Daoy (cell line): ENCODE results near the gene COL21A1. TPM values are rescaled to one million over a fixed set of nuclear protein-coding genes. Genes with fewer than 3 reads are reported as not detected.

Experiments used
- DNase-seq: peaks from one replicate; pipeline ENCODE4 v3.0.0-alpha.2; 2015; ENCODE audit warnings: low read depth
- total RNA-seq: library from RNA; depleted of rRNA; stranded (reverse); fragments of >200 nt; shearing (Covaris generic); gene quantifications from 2 replicates; pipeline ENCODE4 v1.2.3, GENCODE V29; 2014

COL21A1 gene
- total RNA-seq, 1 experiment from 2014 or later: 0.06 TPM

DNA sequence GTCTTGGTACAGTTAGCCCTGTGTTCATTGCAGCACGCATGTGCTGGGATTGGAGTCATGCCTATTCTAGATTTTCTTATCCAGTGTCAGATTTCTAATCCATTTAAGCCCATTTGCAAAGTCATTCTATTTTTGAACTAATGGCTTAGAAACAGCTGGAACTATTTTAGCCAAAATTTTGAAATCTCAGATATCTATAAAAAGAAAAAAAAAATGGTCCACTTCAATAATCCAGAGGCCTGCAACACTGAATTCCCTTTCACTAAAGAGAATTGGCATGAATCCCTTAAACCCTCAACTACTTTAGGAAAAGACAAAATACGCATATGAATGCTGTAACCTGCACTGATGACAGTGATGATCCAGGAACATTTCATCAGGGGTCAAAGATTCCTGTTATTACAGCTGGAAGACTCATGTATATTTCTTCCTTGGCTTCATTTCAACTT lies 1.5 kb downstream of the COL21A1 start:
- no peak for DNase-seq

DNA sequence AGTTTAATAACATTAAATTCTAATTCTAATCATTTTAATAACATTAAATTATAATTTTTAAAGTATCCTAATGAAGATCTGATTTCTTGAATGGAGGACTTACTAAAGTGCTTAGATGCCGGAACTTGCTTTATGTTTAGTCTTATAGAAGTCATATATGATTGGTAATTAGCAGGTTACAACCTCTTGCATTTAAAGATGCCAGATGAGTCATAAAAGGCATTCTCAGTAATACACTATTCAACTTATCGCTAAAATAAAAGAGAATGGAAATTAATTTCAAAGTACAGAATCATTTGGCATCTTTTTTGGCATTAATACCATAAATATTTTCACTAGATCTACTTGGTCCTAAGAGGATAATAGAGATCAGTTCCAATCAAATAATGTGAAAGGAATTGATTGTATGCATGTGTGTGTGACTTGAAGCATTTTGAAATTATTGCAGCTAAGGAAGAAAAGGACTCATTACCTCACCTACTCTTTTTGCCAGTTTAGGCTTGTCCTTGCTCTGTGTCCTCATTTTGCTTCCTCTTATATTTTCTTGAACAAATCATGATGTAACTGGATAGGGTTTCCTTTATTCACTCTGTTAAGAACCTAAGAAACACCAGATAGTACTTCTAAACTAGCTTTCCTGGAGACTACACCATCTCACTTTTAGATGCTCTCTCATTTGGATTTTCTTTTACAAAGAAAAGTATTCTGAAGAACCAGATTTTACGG lies 2.7 kb downstream of the COL21A1 start:
- no peak for DNase-seq

DNA sequence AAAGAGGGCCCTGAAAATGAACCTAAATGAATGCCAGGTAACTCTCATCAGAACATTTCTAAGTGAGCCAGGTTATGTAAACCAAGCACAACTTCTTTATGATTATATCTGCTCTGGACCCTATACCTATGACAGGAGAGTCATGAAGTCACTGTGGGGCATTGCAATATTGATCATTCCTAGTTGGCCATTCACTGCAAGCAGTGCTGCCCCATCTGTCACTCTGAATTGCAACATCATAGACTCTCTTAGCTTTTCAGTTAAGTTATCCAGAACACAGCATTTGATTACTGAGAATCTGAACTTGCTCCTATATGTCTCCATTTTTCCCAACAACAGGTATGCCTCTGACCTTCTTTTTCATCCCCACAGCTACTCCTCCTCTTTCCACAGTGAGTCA lies 3.3 kb downstream of the COL21A1 start:
- no peak for DNase-seq

DNA sequence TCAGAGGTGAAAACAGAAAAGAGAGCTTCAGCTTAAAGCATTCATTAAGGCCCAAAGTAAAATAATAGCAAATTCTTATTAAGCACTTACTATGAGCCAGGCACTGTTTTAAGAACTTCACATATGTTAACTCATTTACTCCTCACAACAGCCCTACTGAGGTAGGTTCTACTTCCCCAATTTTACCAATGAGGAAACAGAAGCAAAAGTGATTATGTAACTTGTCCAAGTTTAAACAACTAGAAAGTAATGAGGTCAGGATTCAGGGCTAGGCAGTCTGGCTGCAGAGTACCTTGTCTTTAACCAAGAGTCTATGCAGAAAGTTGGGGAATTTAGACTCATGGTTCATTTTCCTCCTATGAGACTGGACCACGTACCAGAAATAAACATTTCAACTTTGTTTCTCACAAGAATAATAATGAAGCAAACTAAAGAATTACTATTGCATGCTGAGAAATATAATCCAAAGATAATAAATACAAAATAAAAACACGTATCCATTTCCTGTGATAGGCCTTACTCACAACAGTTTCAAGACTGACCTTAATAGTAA lies 3.8 kb downstream of the COL21A1 start:
- DNase-seq: no peak

DNA sequence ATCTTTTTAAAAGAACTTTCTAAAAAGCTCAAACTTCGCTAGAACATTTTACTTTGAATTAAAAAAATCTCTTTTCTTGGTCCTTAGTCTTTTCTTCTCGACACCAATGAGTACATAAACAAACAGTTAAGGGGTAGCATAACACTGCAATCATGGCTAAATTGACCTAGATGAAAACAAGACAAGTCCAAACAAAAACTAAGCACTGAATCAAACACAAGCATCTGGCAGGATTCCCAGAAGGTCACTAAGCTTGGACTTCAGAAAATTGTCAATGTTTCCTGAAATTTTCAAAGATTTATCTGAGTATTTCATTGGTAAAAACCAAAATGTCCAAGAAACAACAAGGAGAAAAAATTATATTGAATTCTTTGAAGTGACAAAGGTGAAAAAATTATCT lies 5.0 kb downstream of the COL21A1 start:
- no peak for DNase-seq

DNA sequence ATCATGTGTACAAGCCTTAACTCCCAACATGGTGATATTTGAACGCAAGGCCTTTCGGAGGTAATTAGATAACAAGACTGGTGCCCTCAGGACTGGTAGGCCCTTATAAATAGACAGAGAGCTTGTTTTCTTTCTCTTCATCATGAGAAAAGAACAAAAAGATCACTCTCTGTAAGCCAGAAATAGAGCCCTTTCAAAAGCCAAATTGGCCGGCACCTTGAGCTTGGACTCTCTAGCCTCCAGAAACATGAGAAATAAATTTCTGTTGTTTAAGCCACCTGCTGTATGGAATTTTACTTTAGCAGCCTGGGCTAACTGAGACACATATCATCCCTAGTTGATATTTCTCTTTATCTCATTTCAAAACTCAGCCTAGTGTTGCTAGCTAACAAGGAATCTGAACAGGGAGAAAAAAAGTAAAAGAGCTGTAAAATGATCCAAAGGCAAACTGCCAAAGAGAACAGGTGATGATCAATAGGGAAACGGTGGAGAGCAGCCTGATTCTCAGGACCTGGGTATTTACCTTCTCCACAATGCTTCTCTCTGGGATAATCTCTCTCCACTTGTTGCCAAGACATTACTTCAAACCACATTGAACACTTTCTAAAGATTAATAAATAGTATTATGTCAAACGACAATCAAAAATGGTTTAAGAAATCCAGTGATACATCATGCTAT lies 6.1 kb downstream of the COL21A1 start:
- DNase-seq: no peak

DNA sequence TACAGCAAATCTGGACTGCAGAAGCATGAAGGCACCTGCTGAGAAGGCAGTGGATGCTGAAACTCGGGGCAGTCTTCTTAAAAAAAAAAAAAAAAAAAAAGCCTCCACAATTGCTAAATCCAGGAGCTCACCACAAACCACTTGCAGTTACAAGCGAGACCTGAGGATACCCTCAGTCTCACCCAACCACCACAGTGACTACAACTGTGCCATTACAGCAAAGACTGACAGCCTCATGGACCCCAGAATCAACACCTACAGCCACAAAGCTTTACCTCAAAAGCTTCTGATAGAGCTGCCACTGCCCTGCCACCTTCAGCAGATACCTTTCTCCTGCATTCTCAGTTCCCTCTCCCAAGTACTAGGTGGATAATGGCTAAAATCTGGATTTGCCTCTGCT lies 9.0 kb downstream of the COL21A1 start:
- DNase-seq: no peak

DNA sequence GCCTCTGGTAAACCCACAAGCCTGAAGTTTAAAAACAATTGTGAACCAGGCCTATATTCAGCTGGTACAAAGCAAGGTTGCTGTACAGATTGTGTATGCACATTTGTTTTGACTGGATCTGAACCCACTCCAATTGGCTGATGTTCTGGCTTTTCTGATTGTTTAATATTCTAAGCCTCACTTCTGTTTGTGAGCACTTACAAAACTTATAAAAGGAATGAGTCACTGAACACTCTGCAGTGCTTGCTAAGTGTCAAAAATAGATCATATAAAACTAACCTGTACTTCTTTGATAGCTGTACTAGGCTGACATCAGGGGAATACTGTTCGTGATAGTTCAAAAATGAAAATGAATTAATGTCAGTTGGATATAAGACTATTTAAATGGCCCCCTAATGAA lies 12.1 kb downstream of the COL21A1 start:
- DNase-seq: no peak

DNA sequence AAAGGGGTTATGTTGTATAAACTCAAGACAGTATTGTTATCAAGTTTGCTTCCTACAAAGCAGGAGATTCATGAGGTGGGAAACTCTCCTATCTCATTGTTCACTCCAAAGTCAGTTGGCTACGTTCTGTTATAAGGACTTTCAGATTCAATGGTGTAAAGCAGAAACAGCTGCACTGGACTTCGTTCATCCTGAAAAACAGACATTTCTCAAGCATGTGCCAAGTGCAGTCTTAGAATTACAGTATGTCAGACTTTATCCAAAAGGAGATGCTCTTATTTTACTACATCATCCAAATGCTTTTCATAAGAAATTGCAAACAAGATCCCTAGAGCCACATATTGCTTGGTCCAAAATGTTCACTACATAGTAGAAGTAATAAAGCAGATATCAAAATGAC lies 14.9 kb downstream of the COL21A1 start:
- DNase-seq: no peak

DNA sequence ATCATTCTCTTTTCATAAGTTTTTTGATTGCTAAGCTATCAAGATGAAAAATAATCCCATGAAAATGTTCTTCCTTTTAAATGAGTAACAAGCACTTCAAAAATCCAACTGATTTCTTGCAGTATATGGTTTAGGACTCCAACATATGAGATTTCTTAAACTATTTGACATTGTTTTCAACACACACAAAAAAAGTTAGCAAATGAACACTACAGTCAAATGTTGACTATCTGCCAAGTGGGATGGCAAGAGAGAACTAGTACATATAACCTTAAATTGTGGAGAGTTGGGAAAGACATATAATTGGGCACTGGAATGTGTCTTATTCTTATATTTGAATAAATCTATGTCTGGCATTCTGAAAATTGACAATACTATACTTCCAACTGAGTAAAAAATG lies 15.6 kb downstream of the COL21A1 start:
- DNase-seq: no peak

DNA sequence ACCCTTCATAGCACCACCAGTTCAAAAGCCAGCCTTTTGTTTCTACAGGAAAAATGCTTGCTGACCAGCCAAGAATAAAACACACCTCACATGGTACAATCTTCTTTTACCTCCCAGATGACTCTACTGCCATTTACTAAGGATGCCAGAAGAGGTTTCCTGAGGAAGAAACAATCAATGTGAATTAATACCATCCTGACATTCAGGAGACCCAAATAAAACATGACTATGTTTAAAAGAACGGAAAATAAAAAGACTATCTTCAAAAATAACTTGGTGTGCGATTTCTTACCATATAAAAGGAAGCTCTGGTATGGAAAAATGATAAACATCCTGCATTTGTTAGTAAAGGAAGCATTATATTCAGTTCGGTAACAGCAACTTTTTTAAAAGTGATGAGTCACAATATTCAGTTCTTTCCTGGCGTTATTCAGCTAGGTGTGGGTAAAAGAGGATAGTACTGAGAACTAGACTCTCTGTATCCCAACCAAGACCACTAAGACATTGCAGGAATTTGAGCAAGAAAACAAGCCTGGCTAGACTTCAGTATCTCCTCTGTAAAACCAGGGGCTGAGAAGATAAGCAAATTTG lies 16.3 kb downstream of the COL21A1 start:
- no peak for DNase-seq

DNA sequence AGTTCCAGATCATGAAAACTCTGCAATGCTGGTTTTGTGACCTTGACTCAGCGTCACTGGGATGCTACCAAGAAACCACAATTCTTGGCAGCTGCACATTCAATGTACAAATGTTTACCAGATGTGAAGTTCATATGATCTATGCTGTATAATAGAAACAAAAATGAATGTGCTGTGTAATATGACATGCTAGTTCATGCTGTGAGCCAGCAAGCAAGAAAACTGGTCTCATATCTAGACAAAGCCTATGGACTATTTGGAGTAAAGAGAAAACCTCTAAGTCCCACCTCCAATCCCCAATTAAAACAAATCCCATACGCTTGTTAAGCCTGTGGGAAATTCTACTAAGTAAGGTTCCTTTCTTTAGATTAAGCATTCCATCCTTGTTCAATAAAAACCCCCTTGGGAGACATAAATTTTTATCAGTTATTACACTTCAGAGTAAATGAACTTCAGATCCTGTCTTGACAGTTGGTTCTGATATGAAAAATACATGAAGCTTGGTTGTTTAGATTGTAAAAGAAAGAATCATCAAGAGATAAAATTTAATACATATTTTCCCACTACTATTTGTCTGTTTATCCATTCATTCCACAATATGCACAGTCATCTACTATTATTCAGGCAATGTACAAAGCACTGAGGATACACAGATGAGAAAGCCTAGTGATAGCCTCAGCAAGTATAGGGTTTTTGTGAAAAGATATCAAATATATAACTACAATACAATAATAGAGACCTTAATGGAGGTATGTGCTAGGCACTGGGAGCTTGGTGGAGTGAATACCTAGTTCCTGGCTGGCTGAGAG lies 20.1 kb downstream of the COL21A1 start:
- peak; percentile 45 for DNase-seq

DNA sequence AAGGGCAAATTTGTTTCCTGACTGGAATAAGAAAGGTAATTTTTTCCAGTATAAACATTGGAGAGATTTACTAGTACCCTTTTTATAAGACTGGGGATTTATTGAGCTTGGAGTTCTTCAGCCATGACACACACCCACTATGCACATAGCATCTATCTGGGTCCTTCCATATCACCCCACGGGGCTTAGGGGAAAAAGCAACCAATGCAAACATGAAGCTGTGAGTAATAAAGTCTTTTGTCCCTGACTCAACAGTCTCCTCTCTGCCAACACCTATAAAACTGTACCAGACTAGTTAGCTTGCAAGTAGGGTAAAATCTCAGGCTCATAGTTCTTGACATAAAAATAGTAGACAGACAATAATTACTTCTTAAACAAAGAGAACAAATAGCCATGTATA lies 23.4 kb downstream of the COL21A1 start:
- DNase-seq: peak; percentile 90

DNA sequence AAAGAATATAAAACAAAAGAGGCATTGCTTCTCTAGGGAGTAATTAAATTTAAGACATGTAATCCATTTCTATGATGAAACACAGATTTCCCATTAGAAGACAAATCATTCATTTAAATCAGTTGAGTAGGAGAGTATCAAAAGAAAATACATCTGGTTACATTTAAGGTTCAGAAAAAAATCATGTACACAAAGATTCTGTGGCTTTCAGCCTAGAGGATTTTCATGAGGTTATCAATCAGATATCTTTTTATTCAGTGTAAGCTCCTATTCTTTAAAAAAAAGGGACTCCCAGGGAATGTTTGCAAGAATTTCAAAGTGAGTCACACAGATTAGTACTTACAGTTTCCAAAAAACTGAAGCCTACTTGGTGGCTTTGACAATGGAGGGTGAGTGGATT lies 24.9 kb downstream of the COL21A1 start:
- peak; percentile 23 for DNase-seq

DNA sequence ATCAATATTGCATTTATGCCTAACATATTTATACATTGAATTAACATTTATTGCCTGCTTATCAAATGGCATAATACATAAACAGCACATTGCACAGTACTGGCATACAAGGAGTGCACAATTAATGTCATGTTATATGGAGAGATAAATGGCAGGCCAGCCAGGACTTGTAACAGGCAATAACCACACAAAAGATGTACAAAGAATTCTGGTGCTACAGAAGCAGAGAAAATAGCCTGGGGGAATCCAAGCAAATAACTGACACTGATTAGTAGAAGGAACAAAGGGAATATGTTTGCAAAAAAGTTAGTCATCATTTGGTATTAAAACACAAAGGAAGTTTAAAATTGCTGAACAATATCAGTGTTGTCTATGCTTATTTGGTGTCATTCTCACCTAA lies 27.3 kb downstream of the COL21A1 start:
- peak; percentile 24 for DNase-seq

DNA sequence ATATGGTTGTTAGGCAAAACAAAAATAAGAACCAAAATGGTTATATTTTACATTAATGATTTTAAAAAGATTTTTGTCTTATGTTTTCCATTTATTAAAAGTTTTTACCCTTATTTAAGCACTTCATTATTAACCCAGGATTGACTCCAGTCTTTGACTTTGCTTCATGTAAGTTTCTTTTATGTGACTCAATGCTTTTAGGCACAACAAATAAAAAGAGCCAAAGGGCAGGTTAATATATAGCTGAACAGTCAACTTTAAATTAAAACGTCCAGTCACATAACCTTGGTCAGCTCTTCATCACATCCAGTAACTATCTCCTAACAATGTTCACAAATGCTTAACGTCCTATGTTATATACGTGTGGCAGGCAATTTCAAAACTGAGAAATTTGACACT lies 32.7 kb downstream of the COL21A1 start:
- no peak for DNase-seq

DNA sequence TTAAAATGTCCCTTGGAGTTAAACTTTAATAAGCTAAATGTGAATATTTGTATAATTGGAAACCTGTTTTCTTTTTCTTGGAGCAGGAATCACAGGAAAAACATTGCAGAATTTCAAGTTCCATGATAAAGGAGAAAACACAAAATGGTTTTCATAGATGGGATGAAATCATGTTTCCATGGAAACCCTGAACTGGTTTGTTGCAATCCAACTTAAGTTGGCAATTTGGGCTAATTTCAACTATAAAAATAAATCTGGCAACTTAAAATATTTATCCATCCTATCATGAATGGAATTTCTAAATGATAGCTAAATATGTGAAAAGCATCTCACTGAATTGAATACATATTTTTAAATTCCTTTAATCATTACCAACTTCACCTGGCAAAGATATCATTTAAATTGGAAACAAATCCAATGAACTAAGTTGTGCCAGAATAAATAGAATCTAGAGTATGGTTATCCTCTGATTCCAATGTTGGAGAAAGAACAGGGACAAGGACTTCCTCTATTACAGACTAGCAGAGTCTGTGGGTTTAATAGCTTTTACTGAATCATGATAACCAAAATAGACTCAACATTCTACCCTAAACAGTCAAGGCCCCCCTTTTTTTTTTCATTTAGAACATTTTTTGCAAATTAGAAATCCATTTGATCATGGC lies 33.2 kb downstream of the COL21A1 start:
- no peak for DNase-seq

DNA sequence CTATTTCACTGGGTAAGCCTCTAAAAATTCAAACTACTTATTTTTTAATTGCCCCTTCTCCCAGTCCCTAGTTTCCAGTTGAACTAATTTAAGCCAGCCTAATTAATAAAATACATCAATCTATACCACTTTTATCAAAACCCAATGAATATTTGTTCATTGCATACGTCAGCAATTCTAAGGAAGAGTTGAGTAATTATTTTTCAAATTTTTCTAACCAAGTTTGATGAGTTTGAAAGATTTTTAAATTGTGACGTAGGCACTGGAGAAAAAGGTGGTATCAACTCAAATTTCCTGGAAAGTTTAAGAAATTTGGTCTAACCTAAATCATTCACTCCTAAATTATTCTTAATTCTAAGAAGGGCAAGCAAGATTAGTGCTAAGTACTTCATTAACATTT lies 35.7 kb downstream of the COL21A1 start:
- no peak for DNase-seq

DNA sequence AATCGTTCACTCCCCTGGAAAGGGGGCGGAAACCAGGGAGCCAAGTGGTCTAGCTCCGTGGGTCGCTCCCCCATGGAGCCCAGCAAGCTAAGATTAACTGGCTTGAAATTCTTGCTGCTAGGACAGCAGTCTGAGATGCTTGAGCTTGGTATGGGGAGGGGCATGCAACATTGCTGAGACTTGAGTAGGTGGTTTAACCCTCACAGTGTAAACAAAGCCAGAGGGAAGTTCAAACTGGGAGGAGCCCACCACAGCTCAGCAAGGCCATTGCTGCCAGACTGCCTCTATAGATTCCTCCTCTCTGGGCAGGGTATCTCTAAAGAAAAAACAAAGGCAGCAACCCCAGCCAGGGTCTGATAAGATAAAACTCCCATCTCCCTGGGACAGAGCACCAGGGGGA lies 43.2 kb downstream of the COL21A1 start:
- no peak for DNase-seq

DNA sequence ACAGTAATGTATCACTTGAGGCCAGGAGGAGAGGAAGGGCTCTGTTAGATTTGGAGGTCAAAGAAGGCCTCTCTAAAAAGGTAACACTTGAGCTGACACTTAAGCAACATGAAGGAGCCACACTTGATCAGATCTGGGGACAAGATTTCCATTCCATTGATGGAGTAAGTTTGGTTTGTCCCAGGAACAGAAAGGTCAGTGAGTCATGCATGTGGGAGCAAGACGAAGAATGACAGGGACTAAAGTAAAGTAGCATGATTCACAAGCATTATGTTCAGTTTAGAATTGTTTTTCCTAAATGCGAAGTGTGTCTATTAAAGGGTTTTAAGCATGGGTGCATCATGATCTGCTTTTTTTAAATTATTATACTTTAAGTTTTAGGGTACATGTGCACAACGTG lies 47.4 kb downstream of the COL21A1 start:
- DNase-seq: no peak

DNA sequence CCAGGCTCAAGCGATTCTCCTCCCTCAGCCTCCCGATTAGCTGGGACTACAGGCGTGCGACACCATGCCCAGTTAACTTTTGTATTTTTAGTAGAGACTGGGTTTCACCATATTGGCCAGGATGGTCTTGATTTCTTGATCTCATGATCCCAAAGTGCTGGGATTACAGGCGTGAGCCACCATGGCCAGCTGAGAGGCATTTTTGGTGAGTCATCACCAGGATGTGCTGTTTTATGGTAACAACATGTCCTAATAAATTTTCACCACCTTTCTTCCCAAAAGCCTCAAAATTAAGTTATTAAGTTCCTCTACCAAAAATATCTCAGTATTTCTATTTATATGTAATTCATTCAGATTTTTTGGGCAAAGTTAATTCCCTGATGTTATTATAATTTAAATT lies 53.5 kb downstream of the COL21A1 start:
- DNase-seq: peak; percentile 32

DNA sequence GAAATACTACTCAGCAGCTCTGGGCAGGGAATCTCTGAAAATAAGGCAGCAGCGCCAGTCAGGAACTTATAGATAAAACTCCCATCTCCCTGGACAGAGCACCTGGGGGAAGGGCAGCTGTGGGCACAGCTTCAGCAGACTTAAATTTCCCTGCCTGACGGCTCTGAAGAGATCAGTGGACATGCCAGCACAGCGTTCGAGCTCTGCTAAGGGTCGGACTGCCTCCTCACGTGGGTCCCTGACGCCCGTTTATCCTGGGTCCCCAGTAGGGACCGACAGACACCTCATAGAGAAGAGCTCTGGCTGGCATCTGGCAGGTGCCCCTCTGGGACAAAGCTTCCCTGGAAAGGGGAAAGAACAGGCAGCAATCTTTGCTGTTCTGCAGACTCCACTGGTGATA lies 59.0 kb downstream of the COL21A1 start:
- no peak for DNase-seq
